KOPT-K1 (cell line): ENCODE data around the gene DXO.
"Not testable (repeated sequence)": the region's sequence is repeated elsewhere in the genome, so short reads cannot be mapped to it uniquely, and the experiment has no call there.

ENCODE experiments used
- H3K27ac ChIP-seq: fragments of 200-600 bp; sonication (generic); 2 replicates; pipeline ENCODE4 v1.5.1; 2016; ENCODE audit warnings: antibody characterized with exemption, mild to moderate bottlenecking, low read depth, low read length; ENCODE audit not compliant: poor library complexity, severe bottlenecking
- H3K36me3 ChIP-seq: fragments of 200-600 bp; sonication (generic); 2 replicates; pipeline ENCODE4 v1.5.1; 2017; ENCODE audit warnings: antibody characterized with exemption, mild to moderate bottlenecking, low read length, moderate library complexity; ENCODE audit not compliant: insufficient read depth
- H3K9me3 ChIP-seq: fragments of 200-600 bp; sonication (generic); 2 replicates; pipeline ENCODE4 v1.5.1; 2017; ENCODE audit warnings: antibody characterized with exemption, low read length, mild to moderate bottlenecking; ENCODE audit not compliant: insufficient read depth, poor library complexity, severe bottlenecking

Gene DXO

DNA sequence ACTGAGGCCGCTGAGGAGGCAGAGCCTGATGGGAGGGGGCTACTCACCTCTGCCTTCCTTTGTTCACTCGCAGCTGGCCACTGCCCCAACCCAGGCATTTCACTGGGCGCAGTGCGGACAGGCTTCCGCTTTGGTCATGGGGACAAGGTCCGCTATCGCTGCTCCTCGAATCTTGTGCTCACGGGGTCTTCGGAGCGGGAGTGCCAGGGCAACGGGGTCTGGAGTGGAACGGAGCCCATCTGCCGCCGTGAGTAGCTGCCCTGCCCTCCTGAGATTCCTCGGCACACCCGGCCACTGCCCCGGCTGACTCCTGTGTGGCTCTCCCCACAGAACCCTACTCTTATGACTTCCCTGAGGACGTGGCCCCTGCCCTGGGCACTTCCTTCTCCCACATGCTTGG is 38.4 kb downstream of the DXO start:
- Histone ChIP-seq H3K36me3 (no peaks in the 10 kb centered on the region), H3K9me3 (no peaks in the 10 kb centered on the region), H3K27ac (no peak overlapping the region)

GRCh38 chr6:31932137-31932536 is 39.8 kb downstream of the DXO start:
- H3K9me3 ChIP-seq, H3K27ac ChIP-seq, H3K36me3 ChIP-seq: not testable (repeated sequence)

- Histone ChIP-seq H3K9me3 (no peaks in the 10 kb centered on the region), H3K27ac (no peak overlapping the region), H3K36me3 (no peaks in the 10 kb centered on the region)
Observed at GRCh38 chr6:31930962-31931361, 41.0 kb downstream of the DXO start.

DNA sequence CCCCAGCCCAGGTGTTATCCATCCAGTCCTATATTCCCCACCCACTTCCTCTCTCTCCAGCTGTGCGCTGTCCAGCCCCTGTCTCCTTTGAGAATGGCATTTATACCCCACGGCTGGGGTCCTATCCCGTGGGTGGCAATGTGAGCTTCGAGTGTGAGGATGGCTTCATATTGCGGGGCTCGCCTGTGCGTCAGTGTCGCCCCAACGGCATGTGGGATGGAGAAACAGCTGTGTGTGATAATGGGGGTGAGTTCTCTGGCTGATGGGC is 43.3 kb downstream of the DXO start:
- Histone ChIP-seq H3K36me3 (no peaks in the 10 kb centered on the region), H3K27ac (no peak overlapping the region), H3K9me3 (no peaks in the 10 kb centered on the region)

DNA sequence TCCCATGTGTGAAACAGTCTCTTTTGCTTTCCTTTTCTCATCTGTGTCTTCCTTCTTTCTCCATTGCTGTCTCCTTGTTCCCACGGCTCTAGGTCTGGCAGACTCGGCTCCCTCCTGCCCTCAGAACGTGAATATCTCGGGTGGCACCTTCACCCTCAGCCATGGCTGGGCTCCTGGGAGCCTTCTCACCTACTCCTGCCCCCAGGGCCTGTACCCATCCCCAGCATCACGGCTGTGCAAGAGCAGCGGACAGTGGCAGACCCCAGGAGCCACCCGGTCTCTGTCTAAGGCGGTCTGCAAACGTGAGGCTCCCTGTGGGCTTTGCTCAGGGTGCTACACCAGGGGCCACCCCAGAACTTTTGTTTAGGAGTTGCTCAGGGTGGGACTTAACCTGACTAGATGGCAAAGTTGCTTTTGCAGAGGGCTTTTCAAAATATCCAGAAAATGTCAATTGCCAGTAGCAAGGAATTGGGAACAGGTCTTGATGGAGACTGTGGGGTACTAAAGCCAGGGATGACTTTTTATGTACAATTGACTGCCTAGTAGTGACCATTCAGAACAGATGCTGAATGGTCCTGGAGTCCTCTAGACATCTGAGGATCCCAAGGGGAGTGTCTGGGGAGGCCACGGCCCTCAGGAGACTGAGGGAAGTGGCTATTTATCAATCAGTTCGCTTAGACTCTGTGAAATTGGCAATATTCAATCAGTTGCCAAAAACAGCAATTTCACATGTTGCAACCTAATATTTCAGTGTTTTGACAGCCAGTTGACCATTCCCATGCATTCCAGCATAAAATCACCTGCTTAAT is 43.9 kb downstream of the DXO start:
- Histone ChIP-seq H3K9me3 (no peaks in the 10 kb centered on the region), H3K36me3 (no peaks in the 10 kb centered on the region), H3K27ac (no peak overlapping the region)

GRCh38 chr6:31927242-31927862 is 44.6 kb downstream of the DXO start, which contains the start of gene C2:
TSS of gene C2 (plus strand) at chr6:31927717. CDS start at chr6:31927753, 36 bp downstream.
- H3K27ac ChIP-seq = no peak within 1 kb of the TSS
- no peaks in the 10 kb centered on the region for H3K36me3 ChIP-seq

GRCh38 chr6:31922942-31923341 is 49.0 kb downstream of the DXO start:
- Histone ChIP-seq H3K36me3 (no peaks in the 10 kb centered on the region), H3K9me3 (no peaks in the 10 kb centered on the region), H3K27ac (no peak overlapping the region)

More at GRCh38 chr6:31927242-31927862, 44.6 kb downstream of the DXO start, which contains the start of gene C2:
- no peaks in the 10 kb centered on the region for H3K9me3 ChIP-seq

DNA sequence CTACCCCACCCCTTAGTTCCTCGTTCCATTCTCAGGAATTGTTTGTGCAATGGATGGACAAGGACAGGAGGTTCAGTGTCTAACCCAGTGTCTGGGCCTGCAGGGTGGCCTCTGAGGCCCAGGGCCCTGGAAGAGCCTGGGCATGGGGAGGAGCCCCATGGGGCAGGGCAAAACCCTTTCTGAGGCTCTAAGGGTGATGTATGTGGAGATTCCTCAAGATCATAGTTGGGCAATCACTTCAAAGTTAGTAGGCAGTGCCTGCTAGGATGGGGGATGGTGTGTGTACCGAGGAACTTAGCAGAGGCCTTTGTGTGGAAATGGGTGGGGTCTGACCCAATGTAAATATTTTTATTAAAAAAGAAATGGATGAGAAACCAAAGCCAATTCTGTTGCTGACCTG is 51.1 kb downstream of the DXO start:
- no peaks in the 10 kb centered on the region for H3K9me3 ChIP-seq
- no peaks in the 10 kb centered on the region for H3K36me3 ChIP-seq
- no peak overlapping the region for H3K27ac ChIP-seq
